ENCODE data around the gene MYO18B.

The MYO18B gene

DNA sequence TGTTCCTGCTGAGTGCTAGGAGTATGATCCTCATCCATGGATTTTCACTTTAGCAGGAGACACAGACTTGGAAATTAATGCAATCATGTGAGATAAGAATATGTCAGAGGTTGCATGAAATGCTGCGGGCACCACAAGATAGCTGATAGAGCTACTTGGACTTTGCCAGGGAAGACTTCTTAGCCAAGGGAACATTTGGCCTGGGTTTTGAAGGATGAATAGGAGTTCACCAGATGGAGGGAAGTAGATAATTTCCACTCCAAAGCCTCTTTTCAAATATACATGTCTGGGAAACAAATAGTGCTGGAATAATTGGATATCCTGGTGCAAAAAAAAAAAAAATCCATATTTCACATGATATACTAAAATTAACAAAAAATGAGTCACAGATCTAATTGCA lies 44.2 kb downstream of the MYO18B start:
- no peak overlapping the region for H3K4me3 ChIP-seq (replicated peaks in 1 of 2; ENCODE audit: low read depth in 2 of 2, low read length in 2 of 2)
- no peak for DNase-seq (ENCODE audit: low read depth in 2 of 2)
- TF ChIP-seq, protein P1, sequence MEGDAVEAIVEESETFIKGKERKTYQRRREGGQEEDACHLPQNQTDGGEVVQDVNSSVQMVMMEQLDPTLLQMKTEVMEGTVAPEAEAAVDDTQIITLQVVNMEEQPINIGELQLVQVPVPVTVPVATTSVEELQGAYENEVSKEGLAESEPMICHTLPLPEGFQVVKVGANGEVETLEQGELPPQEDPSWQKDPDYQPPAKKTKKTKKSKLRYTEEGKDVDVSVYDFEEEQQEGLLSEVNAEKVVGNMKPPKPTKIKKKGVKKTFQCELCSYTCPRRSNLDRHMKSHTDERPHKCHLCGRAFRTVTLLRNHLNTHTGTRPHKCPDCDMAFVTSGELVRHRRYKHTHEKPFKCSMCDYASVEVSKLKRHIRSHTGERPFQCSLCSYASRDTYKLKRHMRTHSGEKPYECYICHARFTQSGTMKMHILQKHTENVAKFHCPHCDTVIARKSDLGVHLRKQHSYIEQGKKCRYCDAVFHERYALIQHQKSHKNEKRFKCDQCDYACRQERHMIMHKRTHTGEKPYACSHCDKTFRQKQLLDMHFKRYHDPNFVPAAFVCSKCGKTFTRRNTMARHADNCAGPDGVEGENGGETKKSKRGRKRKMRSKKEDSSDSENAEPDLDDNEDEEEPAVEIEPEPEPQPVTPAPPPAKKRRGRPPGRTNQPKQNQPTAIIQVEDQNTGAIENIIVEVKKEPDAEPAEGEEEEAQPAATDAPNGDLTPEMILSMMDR (IDR thresholded peaks at IDR 0.05; ENCODE audit: low read depth, low read length), result no peak

DNA sequence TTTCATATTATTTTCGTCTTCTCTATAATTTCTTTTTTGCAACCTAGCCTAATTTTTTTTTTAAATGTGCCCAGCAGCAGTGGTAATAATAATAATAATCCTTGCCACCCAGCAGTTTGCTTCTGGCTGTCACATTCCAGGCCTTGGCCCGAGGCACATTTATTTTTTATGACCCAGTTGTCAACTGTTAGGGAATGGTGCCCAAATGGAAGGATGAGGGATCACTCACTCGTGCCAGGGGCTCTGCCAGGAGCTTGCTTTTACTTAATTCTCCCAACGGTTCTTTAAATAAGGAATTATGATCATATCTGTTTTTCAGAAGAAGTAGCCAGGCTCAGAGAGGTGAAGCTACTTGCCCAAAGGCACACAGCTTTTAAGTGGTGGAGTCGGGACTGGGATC lies 49.6 kb downstream of the MYO18B start:
- H3K4me3 ChIP-seq (replicated peaks in 1 of 2; ENCODE audit: low read depth in 2 of 2, low read length in 2 of 2), result no peak overlapping the region
- no peak for DNase-seq (ENCODE audit: low read depth in 2 of 2)
- TF ChIP-seq, protein P1 (IDR thresholded peaks at IDR 0.05; ENCODE audit: low read depth, low read length), result no peak

- TF ChIP-seq, protein P1 (IDR thresholded peaks at IDR 0.05; ENCODE audit: low read depth, low read length), result no peak
- no peak overlapping the region for H3K4me3 ChIP-seq (replicated peaks in 1 of 2; ENCODE audit: low read depth in 2 of 2, low read length in 2 of 2)
- no peak for DNase-seq (ENCODE audit: low read depth in 2 of 2)
These were observed 53.5 kb downstream of the MYO18B start for GRCh38 chr22:25795478-25795877.

DNA sequence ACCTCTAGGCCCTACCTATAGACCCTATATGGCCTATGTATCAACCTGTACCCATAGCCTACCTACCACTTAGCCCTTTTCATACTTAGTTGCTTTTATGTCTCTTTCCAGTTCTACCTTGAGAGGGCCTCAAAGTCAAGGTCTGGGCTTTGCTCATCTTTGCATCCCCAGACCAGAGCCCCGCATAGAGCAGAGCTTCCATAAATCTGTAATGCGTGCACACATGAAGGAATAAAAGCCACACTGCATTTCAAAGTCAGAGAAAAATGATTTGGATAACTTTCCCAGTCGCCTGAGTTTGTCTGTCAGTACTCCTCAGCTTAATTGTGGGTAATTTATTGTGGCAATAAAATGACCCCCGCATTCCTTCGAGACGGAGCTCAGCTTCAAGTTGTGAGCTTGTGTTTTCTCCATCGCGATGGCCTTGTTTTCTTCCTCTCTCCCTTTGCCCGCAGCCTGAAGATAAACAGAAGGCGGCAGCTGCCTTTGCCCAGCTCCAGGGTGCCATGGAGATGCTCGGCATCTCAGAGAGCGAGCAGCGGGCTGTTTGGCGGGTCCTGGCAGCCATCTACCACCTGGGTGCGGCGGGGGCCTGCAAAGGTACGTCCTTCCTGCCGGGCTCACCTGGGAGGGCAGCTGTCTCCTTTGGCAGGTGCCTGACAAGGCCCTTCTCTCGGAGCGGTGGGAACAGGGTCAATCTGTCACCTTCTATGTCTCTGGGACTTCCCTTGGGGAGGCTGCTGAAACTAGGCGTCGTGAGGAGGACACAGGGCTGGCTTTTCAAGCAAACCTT lies 55.7 kb downstream of the MYO18B start:
- DNase-seq (ENCODE audit: low read depth in 2 of 2), result no peak
- no peak overlapping the region for H3K4me3 ChIP-seq (replicated peaks in 1 of 2; ENCODE audit: low read depth in 2 of 2, low read length in 2 of 2)
- TF ChIP-seq, protein P1 (IDR thresholded peaks at IDR 0.05; ENCODE audit: low read depth, low read length), result no peak

DNA sequence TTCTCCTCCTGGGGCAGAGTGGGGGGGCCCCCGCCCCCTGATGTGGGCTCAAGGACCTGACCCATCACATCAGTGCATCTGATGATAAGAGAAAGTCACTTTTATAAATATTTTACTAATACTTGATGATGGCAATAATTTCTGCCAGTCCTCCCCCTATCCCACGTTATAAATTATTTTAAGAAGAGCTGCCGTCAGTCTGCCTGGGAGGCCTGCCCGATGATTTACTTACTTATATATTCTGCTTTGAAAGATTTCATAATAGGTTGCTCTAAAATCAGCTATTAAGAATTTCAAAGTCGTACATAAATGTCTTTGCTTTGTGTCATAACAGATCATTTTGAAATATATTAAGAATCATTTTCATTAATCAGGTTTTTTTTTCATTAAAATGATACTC lies 58.8 kb downstream of the MYO18B start:
- TF ChIP-seq, protein P1 (IDR thresholded peaks at IDR 0.05; ENCODE audit: low read depth, low read length), result no peak
- H3K4me3 ChIP-seq (replicated peaks in 1 of 2; ENCODE audit: low read depth in 2 of 2, low read length in 2 of 2), result no peak overlapping the region
- DNase-seq (ENCODE audit: low read depth in 2 of 2), result no peak

DNA sequence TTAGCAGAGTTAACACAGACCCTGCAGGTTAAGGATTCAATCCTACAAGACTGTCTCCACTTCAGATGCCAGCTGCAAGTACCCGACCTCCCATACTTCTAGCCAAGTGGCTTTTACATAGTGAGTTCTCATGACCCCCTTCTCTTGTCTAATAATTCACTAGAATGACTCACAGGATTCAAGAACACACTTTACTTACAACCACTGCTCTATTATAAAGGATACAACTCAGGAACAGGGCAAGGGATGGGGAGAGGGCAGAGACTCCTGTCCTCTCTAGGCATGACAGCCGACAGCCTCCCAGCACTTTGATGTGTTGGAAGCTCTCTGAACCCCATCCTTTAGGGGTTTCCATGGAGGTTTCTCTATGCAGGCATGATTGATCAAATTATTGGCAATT lies 60.0 kb downstream of the MYO18B start:
- H3K4me3 ChIP-seq (replicated peaks in 1 of 2; ENCODE audit: low read depth in 2 of 2, low read length in 2 of 2), result no peak overlapping the region
- no peak for DNase-seq (ENCODE audit: low read depth in 2 of 2)
- TF ChIP-seq, protein P1 (IDR thresholded peaks at IDR 0.05; ENCODE audit: low read depth, low read length), result no peak

GRCh38 chr22:25804676-25805075 lies 62.7 kb downstream of the MYO18B start:
- DNase-seq (ENCODE audit: low read depth in 2 of 2), result no peak

More at GRCh38 chr22:25804676-25805075, 62.7 kb downstream of the MYO18B start:
- TF ChIP-seq, protein P1 (IDR thresholded peaks at IDR 0.05; ENCODE audit: low read depth, low read length), result no peak
- H3K4me3 ChIP-seq (replicated peaks in 1 of 2; ENCODE audit: low read depth in 2 of 2, low read length in 2 of 2), result no peak overlapping the region

Data from cardiac fibroblast (primary cell).